ENCODE results near the gene OLR1. TPM values are rescaled to one million over a fixed set of nuclear protein-coding genes. Genes with fewer than 3 reads are reported as not detected.

OLR1 gene
- total RNA-seq, 2 experiments from 2014 or later, result not detected

GRCh38 chr12:10182354-10183049, 10.6 kb upstream of the OLR1 start:
- Mint-ChIP-seq H3K9me3 (no peaks in the 10 kb centered on the region), H3K4me3 (no peak overlapping the region), H3K4me1 (peaks cover 4% of the 10 kb centered on the region), H3K36me3 (no peaks in the 10 kb centered on the region), H3K27ac (no peak overlapping the region), H3K27me3 (peaks cover 40% of the 10 kb centered on the region)
- ATAC-seq (ENCODE audit: low read depth) (no peak), DNase-seq (no peak)
- POLR2A ChIA-PET, result no interaction called here

- DNase-seq (no peak), ATAC-seq (ENCODE audit: low read depth) (no peak)
- no peaks in the 10 kb centered on the region for H3K36me3 Mint-ChIP-seq
- no peak overlapping the region for H3K4me3 Mint-ChIP-seq
- H3K4me1 Mint-ChIP-seq, result peaks cover 2% of the 10 kb centered on the region
- no peak overlapping the region for H3K27ac Mint-ChIP-seq
- POLR2A ChIA-PET, result no interaction called here
- H3K27me3 Mint-ChIP-seq, result peaks cover 47% of the 10 kb centered on the region
- H3K9me3 Mint-ChIP-seq, result no peaks in the 10 kb centered on the region
These were observed 7.8 kb upstream of the OLR1 start for GRCh38 chr12:10179776-10180181.

GRCh38 chr12:10178821-10179220, 6.9 kb upstream of the OLR1 start, which contains the start of gene TMEM52B:
Gene TMEM52B (plus strand): TSS chr12:10179032. CDS start chr12:10179575, 543 bp downstream.
- ATAC-seq (ENCODE audit: low read depth) (no peak), DNase-seq (no peak)
- Mint-ChIP-seq H3K36me3 (no peaks in the 10 kb centered on the region), H3K4me3 (no peak within 1 kb of the TSS), H3K4me1 (peaks cover 2% of the 10 kb centered on the region), H3K27me3 (peaks cover 40% of the 10 kb centered on the region), H3K9me3 (no peaks in the 10 kb centered on the region), H3K27ac (no peak within 1 kb of the TSS)
- POLR2A ChIA-PET, result no interaction called here

GRCh38 chr12:10175846-10176636, 4.1 kb upstream of the OLR1 start:
- H3K4me1 Mint-ChIP-seq, result no peaks in the 10 kb centered on the region
- POLR2A ChIA-PET, result no interaction called here

GRCh38 chr12:10174986-10175614, 3.2 kb upstream of the OLR1 start:
- POLR2A ChIA-PET, result no interaction called here
- no peaks in the 10 kb centered on the region for H3K36me3 Mint-ChIP-seq
- H3K4me3 Mint-ChIP-seq, result no peak overlapping the region
- ATAC-seq (ENCODE audit: low read depth) (no peak), DNase-seq (no peak)
- H3K4me1 Mint-ChIP-seq, result no peaks in the 10 kb centered on the region
- no peak overlapping the region for H3K27ac Mint-ChIP-seq
- H3K27me3 Mint-ChIP-seq, result peaks cover 44% of the 10 kb centered on the region
- no peaks in the 10 kb centered on the region for H3K9me3 Mint-ChIP-seq

More at GRCh38 chr12:10175846-10176636, 4.1 kb upstream of the OLR1 start:
- DNase-seq (no peak), ATAC-seq (ENCODE audit: low read depth) (no peak)
- H3K27ac Mint-ChIP-seq, result no peak overlapping the region
- peaks cover 42% of the 10 kb centered on the region for H3K27me3 Mint-ChIP-seq
- H3K36me3 Mint-ChIP-seq, result no peaks in the 10 kb centered on the region
- no peak overlapping the region for H3K4me3 Mint-ChIP-seq
- no peaks in the 10 kb centered on the region for H3K9me3 Mint-ChIP-seq

GRCh38 chr12:10170216-10170615, 1.7 kb downstream of the OLR1 start:
- POLR2A ChIA-PET, result no interaction called here
- Mint-ChIP-seq H3K4me3 (no peak overlapping the region), H3K27me3 (peaks cover 40% of the 10 kb centered on the region), H3K9me3 (no peaks in the 10 kb centered on the region), H3K36me3 (no peaks in the 10 kb centered on the region), H3K27ac (no peak overlapping the region), H3K4me1 (no peaks in the 10 kb centered on the region)
- ATAC-seq (ENCODE audit: low read depth) (no peak), DNase-seq (no peak)

- no peaks in the 10 kb centered on the region for H3K4me1 Mint-ChIP-seq
- no peak overlapping the region for H3K4me3 Mint-ChIP-seq
- DNase-seq (no peak), ATAC-seq (ENCODE audit: low read depth) (no peak)
- no peak overlapping the region for H3K27ac Mint-ChIP-seq
- no peaks in the 10 kb centered on the region for H3K9me3 Mint-ChIP-seq
- peaks cover 35% of the 10 kb centered on the region for H3K27me3 Mint-ChIP-seq
- H3K36me3 Mint-ChIP-seq, result no peaks in the 10 kb centered on the region
- POLR2A ChIA-PET, result no interaction called here
These were observed 2.8 kb downstream of the OLR1 start for GRCh38 chr12:10169104-10169503.

GRCh38 chr12:10167599-10167998, 4.3 kb downstream of the OLR1 start:
- H3K36me3 Mint-ChIP-seq, result no peaks in the 10 kb centered on the region
- ATAC-seq (ENCODE audit: low read depth) (no peak), DNase-seq (no peak)
- peaks cover 39% of the 10 kb centered on the region for H3K27me3 Mint-ChIP-seq
- H3K9me3 Mint-ChIP-seq, result no peaks in the 10 kb centered on the region
- POLR2A ChIA-PET, result no interaction called here
- H3K4me1 Mint-ChIP-seq, result no peaks in the 10 kb centered on the region
- H3K4me3 Mint-ChIP-seq, result no peak overlapping the region
- H3K27ac Mint-ChIP-seq, result no peak overlapping the region

GRCh38 chr12:10165421-10165820, 6.5 kb downstream of the OLR1 start:
- H3K36me3 Mint-ChIP-seq, result no peaks in the 10 kb centered on the region

GRCh38 chr12:10163084-10163483, 8.8 kb downstream of the OLR1 start:
- POLR2A ChIA-PET, result no interaction called here
- Mint-ChIP-seq H3K4me3 (no peak overlapping the region), H3K9me3 (no peaks in the 10 kb centered on the region), H3K4me1 (no peaks in the 10 kb centered on the region), H3K27ac (no peak overlapping the region), H3K27me3 (peaks cover 46% of the 10 kb centered on the region), H3K36me3 (no peaks in the 10 kb centered on the region)
- DNase-seq (no peak), ATAC-seq (ENCODE audit: low read depth) (no peak)

More at GRCh38 chr12:10165421-10165820, 6.5 kb downstream of the OLR1 start:
- no peak overlapping the region for H3K27ac Mint-ChIP-seq
- H3K27me3 Mint-ChIP-seq, result peaks cover 38% of the 10 kb centered on the region
- no peak for DNase-seq
- no peaks in the 10 kb centered on the region for H3K4me1 Mint-ChIP-seq
- no peaks in the 10 kb centered on the region for H3K9me3 Mint-ChIP-seq
- H3K4me3 Mint-ChIP-seq, result no peak overlapping the region
- POLR2A ChIA-PET, result no interaction called here
- ATAC-seq (ENCODE audit: low read depth), result no peak

GRCh38 chr12:10160617-10161385, 11.1 kb downstream of the OLR1 start:
- no peaks in the 10 kb centered on the region for H3K4me1 Mint-ChIP-seq
- no peak overlapping the region for H3K4me3 Mint-ChIP-seq
- no peak for DNase-seq
- no peak overlapping the region for H3K27ac Mint-ChIP-seq
- H3K27me3 Mint-ChIP-seq, result peaks cover 40% of the 10 kb centered on the region
- POLR2A ChIA-PET, result no interaction called here
- no peaks in the 10 kb centered on the region for H3K9me3 Mint-ChIP-seq
- ATAC-seq (ENCODE audit: low read depth), result no peak
- no peaks in the 10 kb centered on the region for H3K36me3 Mint-ChIP-seq

GRCh38 chr12:10159280-10159679, 12.7 kb downstream of the OLR1 start:
- H3K27me3 Mint-ChIP-seq, result peaks cover 48% of the 10 kb centered on the region
- no peak overlapping the region for H3K4me3 Mint-ChIP-seq
- H3K4me1 Mint-ChIP-seq, result no peaks in the 10 kb centered on the region
- no peak overlapping the region for H3K27ac Mint-ChIP-seq
- no peak for DNase-seq
- no peaks in the 10 kb centered on the region for H3K9me3 Mint-ChIP-seq
- POLR2A ChIA-PET, result no interaction called here
- no peak for ATAC-seq (ENCODE audit: low read depth)
- H3K36me3 Mint-ChIP-seq, result no peaks in the 10 kb centered on the region

GRCh38 chr12:10158406-10158805, 13.5 kb downstream of the OLR1 start:
- H3K27ac Mint-ChIP-seq, result no peak overlapping the region

More at GRCh38 chr12:10158406-10158805, 13.5 kb downstream of the OLR1 start:
- H3K4me3 Mint-ChIP-seq, result no peak overlapping the region
- POLR2A ChIA-PET, result no interaction called here
- H3K27me3 Mint-ChIP-seq, result peaks cover 50% of the 10 kb centered on the region
- DNase-seq (no peak), ATAC-seq (ENCODE audit: low read depth) (no peak)
- no peaks in the 10 kb centered on the region for H3K9me3 Mint-ChIP-seq
- H3K4me1 Mint-ChIP-seq, result peaks cover 6% of the 10 kb centered on the region
- H3K36me3 Mint-ChIP-seq, result no peaks in the 10 kb centered on the region
